Hypothalamus (tissue), 51 donors: Measurements from ENCODE around the gene KCNK4.

Source experiments
- DNase-seq, 51 donors: peaks; one replicate each; lab custom pipeline; 2025; lab: John Stamatoyannopoulos, UW

Gene KCNK4

DNA sequence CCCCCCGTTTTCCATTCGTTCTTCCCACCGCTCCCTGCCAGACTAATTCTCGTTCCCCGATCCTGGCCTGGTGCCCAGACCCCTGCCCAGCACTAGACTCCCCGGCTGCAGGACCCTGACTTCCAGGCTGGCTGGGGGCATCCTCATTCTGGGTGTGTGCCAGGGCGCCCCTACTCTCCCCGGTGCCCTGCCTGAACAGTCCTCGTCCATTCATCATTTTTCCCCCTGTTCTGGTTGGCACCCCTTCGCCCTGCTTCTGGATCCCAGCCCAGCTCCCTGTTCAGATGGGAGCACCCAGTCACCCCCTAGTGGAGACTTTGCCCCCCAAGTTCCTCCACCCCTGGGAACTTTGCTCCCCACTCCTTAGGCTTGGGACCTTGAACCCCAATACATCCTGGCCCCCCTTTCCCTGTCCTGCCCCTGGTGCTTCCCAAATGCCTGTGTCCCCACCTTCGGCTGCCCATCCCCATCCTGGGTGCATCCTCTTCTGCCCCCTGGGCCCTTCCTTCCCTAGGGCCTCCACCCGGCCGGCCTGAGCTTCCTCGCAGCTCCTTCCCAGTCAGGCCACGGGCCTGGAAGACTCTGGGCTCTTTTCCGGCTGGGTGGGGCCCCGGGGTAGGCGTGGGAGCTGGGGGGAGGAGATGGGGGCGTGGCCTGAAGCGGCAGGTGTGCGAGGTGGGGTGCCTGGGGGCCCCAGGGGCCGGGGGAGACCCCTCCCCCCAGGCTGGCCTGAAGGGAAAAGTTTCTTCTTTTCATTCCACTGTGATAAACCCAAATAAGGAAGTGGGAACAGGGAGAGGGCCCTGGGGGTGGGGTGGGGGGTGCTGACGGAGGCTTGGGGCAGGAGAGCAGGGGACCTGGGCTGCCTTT is 38.9 kb upstream of the KCNK4 start:
- DNase-seq = peak in 3 of 51 donors; percentile 16 to 41 (median 21)

DNA sequence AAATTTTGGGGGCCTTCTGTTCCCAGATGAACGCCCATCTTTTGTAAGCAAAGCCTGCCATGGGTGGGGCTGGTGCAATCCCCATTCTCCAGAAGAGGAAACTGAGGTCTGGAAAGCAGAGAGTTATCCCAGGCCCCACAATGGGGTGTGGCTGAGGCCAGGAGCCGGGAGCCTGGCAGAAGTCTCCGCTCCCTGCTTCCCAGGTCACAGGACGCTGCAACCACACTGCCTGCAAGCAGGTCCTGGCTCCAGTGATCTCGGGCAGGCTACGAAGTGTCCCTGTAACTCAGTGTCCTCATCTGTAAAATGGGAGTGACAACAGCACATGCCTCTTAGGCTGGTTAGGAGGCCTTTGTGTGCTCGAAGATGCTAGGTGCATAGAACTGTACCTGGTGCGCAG is 38.1 kb upstream of the KCNK4 start:
- no peak for DNase-seq

DNA sequence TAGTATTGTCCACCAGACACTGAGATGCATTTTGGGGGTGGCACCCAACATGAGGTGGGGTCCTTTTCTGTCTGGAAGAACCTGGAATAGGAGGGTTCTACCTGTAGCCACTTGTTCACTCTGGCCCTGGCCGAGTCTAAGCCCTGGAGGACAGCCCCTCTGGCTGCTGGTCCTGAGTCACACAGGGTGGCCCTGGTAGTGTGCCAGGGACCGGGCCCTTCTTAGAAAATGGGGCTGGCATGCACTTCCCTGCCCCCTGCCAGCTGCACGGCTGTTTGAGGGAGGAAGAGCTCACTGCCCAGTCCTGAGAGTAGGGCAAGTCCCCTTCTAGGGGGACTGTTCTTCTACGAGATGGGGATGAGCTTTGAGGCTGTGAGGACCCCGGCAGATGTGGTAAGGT is 37.6 kb upstream of the KCNK4 start:
- peak in 34 of 51 donors; percentile 9 to 82 (median 52) for DNase-seq

DNA sequence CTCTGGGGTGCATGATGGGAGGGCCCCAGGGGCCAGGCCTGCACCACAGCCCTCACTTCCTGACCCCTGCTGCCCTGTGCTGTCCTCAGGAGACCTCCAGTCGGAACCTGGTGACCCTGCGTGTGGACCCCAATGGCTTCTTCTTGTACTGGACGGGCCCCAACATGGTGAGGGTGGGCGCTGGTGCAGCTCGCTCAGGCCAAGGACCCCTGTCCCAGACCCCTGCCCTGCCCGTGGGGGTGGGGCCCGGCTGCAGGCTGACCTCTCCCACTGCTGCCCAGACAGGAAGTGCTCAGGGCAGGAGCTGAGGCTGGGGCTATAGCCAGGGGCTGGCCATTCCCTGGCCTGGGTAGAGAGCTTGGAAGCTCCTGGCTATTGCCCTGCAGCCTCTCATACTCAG is 36.8 kb upstream of the KCNK4 start:
- DNase-seq = no peak

DNA sequence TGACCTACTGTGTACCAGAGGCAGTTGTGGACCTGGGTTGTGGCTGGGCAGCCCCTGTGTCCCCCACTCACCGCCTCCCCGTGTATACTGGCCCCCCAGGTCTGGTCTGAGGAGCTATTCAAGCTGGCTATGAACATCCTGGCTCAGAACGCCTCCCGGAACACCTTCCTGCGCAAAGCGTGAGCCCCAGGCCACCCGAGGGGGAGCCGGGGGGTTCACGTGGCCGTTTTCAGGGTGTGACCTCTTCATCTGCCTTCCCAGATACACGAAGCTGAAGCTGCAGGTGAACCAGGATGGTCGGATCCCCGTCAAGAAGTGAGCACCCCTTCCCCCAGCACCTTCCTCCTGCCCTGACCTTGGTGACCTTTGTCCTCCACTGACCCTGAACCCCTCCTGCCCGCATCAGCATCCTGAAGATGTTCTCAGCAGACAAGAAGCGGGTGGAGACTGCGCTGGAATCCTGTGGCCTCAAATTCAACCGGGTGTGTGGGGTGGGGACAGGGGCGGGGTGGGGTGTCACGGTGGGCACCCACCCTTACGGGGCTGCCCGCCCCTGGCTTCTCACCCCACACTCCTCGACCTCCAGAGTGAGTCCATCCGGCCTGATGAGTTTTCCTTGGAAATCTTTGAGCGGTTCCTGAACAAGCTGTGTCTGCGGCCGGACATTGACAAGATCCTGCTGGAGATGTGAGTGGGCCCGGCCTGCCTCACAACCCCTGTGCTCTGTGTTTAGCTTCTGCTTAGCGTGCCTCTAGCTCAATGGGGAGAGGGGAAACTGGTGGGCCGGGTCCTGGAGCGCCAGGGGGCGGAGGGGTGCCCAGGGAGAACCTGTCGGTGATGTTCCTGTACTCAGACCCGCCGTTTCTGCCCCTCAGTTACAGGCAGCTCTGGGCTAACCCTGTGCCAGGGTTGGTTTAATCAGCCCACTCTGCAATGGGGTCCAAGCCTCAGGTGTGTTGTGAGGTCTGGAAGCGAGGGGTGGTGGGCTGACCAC is 35.7 kb upstream of the KCNK4 start:
- DNase-seq = no peak

DNA sequence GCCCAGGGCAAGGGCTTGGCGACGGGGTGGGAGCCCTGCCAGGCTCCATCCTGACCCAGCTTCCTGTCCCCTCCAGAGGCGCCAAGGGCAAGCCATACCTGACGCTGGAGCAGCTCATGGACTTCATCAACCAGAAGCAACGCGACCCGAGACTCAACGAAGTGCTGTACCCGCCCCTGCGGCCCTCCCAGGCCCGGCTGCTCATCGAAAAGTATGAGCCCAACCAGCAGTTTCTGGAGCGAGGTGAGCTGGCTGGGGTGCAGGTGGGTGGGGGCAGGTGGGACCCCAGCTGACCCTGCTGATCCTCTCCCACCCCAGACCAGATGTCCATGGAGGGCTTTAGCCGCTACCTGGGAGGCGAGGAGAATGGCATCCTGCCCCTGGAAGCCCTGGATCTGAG is 34.8 kb upstream of the KCNK4 start:
- DNase-seq = no peak

DNA sequence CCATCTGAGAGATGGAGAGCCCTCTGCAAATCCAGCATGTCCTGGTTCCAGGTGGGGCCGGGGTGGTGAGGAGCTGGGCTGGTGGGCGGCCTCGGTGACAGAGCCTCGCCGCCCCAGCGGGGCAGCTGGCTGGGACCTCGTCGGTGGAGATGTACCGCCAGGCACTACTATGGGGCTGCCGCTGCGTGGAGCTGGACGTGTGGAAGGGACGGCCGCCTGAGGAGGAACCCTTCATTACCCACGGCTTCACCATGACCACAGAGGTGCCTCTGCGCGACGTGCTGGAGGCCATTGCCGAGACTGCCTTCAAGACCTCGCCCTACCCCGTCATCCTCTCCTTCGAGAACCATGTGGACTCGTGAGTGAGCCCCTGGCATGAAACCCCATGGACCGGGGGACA is 32.7 kb upstream of the KCNK4 start:
- no peak for DNase-seq

DNA sequence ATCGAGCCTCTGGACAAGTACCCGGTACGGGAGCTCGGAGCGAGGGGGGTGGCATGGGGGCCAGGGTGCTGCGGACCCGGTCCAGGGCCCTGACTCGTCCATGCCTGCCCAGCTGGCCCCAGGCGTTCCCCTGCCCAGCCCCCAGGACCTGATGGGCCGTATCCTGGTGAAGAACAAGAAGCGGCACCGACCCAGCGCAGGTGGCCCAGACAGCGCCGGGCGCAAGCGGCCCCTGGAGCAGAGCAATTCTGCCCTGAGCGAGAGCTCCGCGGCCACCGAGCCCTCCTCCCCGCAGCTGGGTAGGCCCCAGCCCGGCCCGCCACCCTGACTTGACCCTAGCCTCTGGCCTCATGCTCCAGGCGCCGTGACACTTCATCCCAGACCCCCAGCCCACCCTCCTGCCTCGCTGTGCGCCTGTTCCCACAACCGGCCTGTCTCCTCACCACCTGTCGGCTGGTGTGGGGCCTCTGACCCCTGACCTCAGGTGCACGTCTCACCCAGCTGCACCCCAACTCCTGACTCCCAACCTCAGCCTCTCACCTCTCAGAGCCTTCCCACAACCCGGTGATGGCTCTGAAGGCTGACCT is 32.1 kb upstream of the KCNK4 start:
- no peak for DNase-seq

DNA sequence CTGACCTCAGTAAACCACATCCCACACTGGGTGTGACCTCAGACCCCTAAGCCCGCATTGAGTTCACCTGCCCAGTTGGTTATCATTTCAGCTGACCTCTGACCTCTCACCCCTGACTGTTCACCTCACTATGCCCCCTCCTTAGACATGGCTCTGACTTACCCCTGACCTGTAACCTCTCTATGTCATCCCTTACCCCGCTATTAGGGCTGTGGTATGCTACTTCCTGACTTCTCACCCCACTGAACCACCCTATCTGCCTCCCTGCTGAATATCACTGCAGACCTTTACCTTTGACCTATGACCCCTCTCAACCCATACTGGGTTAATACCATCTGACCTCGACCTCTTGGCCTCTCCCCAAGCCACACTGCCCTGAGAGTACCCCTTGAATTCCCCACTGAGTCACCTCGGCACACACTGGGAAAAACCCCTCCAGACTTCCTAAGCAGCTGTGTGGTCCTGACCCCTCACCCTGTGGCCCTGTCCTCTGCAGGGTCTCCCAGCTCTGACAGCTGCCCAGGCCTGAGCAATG is 31.5 kb upstream of the KCNK4 start:
- no peak for DNase-seq

DNA sequence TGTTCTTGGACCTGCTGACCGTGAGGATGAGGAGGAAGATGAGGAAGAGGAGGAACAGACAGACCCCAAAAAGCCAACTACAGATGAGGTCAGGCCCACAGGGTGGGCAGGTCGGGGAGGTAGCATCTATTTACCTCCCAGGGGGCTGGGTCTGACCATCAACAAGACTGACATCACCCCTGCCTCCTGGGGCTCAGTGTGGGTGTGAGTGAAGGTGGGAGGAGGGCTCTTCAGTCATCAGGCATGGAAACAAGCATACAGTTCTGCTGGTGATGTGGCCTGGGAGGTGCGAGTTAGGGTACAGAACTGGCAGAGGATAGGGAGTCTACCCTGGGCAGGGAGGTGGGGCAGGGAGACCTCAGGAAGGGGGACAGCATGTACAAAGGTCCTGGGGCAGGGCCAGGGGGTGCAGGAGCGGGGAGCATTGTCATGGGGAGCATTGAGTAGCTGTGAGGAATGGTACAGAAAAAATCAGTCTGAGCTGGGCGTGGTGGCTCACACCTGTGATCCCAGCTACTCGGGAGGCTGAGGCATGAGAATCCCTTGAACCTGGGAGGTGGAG is 30.9 kb upstream of the KCNK4 start:
- DNase-seq = no peak

DNA sequence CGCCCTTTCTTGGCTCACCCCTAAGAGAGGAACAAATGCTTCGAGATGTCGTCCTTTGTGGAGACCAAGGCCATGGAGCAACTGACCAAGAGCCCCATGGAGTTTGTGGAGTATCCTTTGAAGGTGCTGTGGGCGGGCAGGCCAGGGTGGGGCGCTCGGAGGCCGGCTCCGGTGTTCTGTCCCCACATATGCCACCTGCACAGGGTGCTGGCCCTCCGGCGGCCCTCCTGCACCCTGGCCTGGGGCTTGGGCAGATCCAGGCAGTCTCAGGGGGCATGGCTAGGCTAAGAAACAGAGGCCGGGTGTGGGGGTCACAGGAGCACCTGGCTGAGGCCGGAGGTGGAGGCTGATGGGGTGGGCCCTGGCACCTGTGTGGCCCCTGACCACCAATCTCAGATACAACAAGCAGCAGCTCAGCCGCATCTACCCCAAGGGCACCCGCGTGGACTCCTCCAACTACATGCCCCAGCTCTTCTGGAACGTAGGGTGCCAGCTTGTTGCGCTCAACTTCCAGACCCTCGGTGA is 29.5 kb upstream of the KCNK4 start:
- DNase-seq = no peak

DNA sequence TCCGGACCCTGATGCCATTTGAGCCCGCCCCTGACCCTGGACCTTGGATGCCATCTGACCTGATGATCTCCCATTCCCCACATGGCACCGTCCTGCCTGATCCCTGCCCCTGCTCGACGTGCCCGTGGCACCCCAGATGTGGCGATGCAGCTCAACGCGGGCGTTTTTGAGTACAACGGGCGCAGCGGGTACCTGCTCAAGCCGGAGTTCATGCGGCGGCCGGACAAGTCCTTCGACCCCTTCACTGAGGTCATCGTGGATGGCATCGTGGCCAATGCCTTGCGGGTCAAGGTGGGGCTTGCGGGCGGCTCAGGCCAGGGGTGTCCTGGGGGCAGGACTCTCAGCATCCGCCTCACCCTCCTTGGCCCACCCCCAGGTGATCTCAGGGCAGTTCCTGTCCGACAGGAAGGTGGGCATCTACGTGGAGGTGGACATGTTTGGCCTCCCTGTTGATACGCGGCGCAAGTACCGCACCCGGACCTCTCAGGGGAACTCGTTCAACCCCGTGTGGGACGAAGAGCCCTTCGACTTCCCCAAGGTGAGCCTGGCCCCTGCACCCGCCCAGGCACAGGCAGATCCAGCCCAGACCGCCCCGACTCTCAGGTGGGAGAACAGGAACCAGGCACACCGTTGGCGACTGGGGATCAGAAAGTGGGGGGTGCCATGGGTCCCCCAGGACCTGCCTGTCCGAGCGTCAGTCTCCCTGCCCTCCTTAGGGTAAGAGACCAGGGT is 28.7 kb upstream of the KCNK4 start:
- no peak for DNase-seq

DNA sequence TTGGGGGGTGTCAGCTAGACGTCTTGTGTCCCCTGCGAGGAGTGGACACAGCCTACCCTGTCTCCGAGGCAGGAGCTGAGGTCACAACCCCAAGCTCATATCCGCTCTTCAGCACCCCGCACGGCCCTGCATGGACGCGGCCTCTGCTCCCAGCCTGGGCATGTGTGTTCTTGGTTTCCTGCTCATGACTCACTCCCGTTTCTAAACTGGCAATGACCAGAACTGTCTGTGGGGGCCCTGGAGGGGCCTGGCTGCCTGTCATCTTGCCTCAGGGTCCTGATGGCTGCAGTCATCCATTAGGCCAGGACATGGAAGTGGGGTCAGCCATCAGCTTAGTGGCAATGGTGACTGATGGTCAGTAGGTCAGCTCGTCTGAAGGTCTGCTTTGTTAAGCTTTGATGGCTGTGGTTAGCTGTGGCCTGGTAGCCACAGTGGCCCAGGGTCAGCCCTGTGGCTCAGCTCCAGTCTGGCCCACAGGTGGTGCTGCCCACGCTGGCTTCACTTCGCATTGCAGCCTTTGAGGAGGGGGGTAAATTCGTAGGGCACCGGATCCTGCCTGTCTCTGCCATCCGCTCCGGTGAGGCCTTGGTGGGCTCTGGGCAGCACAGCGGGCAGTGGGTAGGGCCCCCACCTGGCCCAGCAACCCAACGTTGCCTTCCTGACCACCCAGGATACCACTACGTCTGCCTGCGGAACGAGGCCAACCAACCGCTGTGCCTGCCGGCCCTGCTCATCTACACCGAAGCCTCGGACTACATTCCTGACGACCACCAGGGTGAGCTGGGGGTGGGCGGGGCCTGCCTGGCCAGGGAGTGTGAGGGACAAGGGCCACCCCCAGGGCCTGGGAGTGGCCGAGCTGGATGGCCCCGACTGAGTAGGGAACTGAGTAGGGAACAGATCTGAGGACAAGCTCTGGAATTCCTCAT is 27.8 kb upstream of the KCNK4 start:
- no peak for DNase-seq

DNA sequence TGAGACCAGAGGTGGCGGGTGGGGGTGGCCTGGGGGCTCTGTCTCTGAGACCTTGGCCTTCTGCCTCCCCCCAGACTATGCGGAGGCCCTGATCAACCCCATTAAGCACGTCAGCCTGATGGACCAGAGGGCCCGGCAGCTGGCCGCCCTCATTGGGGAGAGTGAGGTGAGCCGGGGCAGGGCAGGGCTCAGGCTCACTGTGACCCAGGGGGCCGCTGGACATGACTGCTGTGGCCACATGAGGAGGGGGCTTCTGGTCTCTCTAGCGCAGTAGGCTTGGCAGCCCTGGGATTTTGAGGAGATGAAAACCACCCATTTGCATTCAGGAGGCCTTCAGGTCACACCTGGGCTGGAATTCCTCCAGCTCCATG is 27.2 kb upstream of the KCNK4 start:
- DNase-seq = no peak

DNA sequence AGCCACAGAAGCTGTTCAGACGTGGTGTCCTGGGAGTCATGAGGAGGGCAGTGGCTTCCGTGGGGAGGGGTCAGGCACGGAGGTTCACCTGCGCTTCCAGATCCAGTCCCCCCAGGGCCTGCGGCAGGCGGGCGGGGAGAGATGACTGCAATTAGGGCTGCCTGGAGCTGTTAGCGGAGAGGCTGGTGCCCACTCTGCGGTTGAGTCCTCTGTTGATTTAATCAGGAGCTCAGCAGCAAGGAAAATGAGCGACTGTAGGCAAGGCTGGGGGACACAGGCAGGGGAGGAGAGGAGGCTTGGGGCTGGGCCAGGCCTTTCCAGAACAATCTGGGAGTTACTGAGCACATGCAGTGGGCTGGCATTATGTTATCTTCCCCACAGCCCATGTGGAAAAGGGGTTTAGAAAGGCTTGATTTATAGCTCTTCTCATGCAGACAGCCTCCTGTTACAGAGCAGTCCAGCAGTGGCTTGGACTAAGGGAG is 26.7 kb upstream of the KCNK4 start:
- DNase-seq = no peak

DNA sequence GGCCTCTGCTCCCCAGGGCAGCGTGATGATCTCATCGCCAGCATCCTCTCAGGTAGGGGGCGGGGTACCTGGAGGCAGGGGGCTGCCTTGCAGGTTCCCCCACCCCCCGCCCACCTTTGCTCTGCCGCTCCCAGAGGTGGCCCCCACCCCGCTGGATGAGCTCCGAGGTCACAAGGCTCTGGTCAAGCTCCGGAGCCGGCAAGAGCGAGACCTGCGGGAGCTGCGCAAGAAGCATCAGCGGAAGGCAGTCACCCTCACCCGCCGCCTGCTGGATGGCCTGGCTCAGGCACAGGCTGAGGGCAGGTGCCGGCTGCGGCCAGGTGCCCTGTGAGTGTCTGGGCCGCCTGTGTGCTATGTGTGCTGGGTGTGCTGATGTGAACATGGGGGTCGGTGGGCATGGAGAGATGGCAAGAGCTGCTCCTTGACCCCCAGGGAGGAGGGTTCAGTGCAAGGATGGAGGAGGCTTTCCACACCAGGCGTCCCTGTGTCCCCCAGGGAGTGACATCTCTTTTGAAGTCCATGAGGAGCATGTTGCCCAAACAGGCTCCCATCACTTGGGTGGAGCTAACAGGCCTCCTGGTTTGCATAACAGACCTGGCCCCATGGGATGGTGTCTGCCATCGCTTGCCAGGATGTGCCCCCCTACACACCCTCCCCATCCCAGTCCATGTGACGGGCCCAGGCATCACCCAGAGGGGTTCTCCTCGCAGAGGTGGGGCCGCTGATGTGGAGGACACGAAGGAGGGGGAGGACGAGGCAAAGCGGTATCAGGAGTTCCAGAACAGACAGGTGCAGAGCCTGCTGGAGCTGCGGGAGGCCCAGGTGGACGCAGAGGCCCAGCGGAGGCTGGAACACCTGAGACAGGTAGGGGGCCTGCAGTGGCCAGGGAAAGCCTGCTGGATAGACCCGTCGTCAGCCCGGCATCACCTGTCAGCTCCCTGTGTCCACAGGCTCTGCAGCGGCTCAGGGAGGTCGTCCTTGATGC is 25.6 kb upstream of the KCNK4 start:
- no peak for DNase-seq

DNA sequence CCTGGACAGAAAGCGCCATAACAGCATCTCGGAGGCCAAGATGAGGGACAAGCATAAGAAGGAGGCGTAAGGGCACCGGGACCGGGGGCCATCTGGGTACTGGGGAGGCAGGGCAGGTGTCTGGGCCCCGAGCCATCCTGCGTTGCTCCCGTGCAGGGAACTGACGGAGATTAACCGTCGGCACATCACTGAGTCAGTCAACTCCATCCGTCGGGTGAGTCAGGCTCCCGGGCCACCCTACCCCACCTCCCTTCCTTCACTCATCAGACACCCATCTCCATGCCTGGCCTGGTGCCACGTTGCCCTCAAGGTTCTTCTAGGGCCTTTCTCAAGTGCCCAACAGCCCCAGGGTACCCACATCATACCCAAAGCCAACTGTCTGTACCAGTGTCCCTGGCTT is 24.8 kb upstream of the KCNK4 start:
- no peak for DNase-seq
